Cardiac fibroblast (primary cell): ENCODE data around the gene PPP1R15A.
"Not testable (repeated sequence)": the region's sequence is repeated elsewhere in the genome, so short reads cannot be mapped to it uniquely, and the experiment has no call there.

Experiments used
- DNase-seq, 2 donors: peaks; one replicate each; pipeline versions ENCODE4 v3.0.0 to v3.0.0-alpha.2; 2010; ENCODE audit warnings: low read depth in 2 of 2
- H3K4me3 ChIP-seq, 2 donors: replicated peaks in 1 of 2; 1 replicate in 1 of 2; 2 replicates in 1 of 2; pipeline ENCODE4 v1.5.1; 2011; ENCODE audit warnings: low read depth in 2 of 2, low read length in 2 of 2, mild to moderate bottlenecking in 2 of 2, moderate library complexity in 1 of 2
- TF ChIP-seq, protein P1 (sequence below): IDR thresholded peaks from one replicate; pipeline ENCODE4 v1.5.1; 2011; ENCODE audit warnings: low read depth, mild to moderate bottlenecking, low read length, inconsistent platforms

The PPP1R15A gene

DNA sequence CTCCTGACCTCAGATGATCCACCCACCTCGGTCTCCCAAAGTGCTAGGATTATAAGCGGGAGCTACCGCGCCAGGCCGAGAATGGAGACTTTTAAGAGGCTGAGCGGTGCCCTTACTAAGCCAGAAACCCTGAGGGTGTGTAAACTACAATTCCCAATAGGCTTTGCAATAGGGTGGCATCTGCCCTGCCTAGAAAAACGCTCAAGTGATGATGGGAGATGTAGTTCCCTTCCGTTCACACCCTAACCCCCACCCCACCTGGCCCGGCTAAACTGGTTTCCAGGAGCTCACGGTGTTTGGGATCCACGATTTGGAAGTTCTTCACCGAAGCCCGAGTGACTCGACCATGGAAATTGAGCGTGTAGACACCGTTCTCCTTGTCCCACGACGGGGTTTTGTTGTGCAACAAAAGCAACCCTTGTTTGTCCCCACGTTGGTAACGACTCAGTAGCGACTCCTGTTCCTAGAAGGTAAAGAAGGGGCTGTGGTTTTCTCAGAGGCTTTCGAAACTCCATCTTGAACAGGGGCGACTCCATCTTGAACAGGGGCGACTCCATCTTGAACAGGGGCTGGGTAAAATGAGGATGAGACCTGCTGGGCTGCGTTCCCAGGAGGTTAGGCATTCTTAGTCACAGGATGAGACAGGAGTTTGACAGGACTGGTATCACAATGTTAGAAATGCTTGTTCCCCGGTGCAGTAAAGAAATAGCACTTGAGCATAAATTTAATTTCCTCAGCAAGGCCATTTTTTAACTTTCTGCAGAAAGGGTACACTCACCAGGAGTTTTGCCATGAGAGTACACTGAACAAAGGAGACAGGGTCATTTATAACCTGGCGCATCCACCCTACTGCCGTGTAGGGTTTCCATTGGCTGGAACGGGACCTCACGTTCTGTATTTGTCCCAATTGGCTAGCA, 9.8 kb downstream of the PPP1R15A start:
- no peak for DNase-seq
- H3K4me3 ChIP-seq = no peak overlapping the region
- TF ChIP-seq, protein P1, sequence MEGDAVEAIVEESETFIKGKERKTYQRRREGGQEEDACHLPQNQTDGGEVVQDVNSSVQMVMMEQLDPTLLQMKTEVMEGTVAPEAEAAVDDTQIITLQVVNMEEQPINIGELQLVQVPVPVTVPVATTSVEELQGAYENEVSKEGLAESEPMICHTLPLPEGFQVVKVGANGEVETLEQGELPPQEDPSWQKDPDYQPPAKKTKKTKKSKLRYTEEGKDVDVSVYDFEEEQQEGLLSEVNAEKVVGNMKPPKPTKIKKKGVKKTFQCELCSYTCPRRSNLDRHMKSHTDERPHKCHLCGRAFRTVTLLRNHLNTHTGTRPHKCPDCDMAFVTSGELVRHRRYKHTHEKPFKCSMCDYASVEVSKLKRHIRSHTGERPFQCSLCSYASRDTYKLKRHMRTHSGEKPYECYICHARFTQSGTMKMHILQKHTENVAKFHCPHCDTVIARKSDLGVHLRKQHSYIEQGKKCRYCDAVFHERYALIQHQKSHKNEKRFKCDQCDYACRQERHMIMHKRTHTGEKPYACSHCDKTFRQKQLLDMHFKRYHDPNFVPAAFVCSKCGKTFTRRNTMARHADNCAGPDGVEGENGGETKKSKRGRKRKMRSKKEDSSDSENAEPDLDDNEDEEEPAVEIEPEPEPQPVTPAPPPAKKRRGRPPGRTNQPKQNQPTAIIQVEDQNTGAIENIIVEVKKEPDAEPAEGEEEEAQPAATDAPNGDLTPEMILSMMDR = no peak

DNA sequence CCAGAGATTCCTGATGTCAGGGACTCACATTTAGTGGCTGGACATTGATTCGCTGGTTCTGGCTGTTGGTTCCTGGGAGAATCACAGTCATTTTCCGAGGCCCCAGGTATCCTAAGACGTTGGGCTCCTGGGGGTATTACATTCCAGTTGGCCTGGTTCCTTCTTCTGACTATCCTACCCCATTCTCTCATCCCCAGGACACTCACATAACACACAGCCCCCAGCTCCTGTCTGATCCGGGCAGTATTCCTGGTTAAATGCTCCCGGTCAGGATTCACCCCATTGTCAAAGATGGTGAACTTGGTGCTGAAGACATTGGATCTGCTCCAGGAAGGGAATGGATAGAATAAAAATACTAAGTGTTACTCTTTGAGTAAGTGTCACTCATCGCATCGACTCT, 11.5 kb downstream of the PPP1R15A start:
- TF ChIP-seq, protein P1 = no peak

DNA sequence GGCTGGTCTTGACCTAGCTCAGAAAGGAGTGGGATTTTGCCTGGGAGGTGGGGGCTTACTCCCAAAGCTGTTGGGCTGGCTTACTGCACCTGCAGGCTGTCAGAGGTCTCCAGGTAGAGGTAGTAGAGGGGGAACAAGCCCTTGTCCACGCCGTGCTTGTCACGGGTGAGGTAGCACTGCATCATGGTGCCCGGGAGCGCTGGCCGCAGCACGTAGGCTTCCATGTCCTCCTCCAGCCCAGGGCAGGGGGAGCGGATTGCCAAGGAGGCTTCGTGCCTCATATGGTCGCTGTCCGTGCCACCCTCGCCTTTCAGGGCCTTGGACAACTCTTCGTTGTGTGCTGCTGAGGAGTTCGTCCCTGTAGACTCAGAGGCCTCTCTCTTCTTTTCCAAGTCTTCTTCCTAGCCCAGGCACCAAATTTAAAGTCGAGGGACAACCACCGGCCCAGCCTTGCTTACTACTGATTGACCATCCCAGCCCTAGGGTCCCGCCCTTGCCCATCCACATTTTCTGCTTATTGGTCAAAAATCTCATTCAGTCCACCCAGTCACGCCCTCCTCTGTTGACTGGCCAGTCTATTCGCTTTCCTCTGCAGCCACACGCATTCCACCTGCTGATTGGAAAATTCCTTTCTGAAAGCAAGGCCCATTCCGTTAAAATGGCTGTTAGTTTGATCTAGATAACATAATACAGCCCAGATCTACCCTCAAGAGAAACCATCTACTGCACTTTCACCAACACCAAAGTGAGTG, 15.8 kb downstream of the PPP1R15A start:
- TF ChIP-seq, protein P1 = no peak
- H3K4me3 ChIP-seq = no peak overlapping the region
- DNase-seq = no peak

More for the DNA sequence above, 11.5 kb downstream of the PPP1R15A start:
- no peak overlapping the region for H3K4me3 ChIP-seq
- no peak for DNase-seq

GRCh38 chr19:48889496-48889895, 17.3 kb downstream of the PPP1R15A start:
- not testable (repeated sequence) for DNase-seq, H3K4me3 ChIP-seq

GRCh38 chr19:48890551-48890950, 18.3 kb downstream of the PPP1R15A start:
- DNase-seq = no peak
- H3K4me3 ChIP-seq = no peak overlapping the region
- TF ChIP-seq, protein P1 = no peak

DNA sequence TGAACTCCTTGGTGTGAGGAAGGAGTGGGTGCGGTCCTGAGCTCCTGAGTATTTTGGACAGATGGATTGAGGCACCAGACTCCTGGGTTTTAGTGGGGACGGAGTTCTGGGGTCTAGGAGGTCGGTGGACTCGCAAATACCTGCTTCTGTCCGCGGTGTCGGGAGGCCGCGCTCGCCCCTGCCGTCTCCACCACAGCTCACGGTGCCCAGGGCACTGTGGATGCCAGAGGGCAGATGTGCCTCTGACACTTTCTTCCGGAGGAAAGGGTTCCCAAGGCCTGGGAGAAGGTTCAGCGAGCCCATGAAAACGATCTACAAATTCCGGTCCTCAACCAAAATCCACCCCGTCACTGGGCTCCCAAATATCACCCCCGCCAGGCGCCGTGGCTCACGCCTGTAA, 23.0 kb downstream of the PPP1R15A start:
- no peak overlapping the region for H3K4me3 ChIP-seq
- DNase-seq = no peak
- TF ChIP-seq, protein P1 = no peak

DNA sequence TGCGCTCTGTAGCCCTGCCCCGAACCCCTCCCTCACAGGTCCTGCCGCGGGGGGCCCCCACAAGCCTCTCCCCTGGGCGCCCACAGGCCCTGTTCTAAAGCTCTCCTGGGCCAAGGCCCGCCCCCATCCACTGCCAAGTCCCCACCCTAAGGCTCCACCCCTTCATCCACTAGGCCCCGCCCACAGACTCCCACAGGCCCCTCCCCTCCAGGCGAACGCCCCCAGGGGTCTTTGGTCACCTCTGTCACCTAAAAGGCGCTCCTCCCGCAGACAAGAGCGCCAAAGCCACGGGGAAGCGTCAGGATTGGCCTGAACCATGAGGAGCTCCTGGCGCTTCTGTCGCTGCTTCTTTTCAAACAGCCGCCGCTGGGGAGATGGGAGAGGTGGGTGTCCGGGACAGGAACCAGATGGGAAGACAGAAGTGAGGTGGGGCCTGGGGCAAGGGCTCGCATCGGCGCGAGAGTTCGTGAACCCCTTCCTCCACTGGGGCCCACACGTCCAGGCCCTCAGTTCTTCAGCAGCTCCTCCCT, 24.0 kb downstream of the PPP1R15A start:
- H3K4me3 ChIP-seq = peak overlapping the region; percentile 22 to 28
- DNase-seq = peak in 1 of 2 donors; percentile 61
- TF ChIP-seq, protein P1 = no peak
